HEK293 (cell line): ENCODE results near the gene TRIP10.
A peak's percentile ranks its signal among the peaks of the same experiment; 100 is the strongest.
"Not testable (repeated sequence)": the region's sequence is repeated elsewhere in the genome, so short reads cannot be mapped to it uniquely, and the experiment has no call there.

Experiments
- CTCF ChIA-PET: fragments of 350-600 bp; formaldehyde crosslinking; extraction: SDS; loops from one replicate; lab custom pipeline; 2021; ENCODE audit warnings: antibody characterized with exemption; lab: Yijun Ruan, JAX
- POLR2A ChIA-PET: fragments of 300-600 bp; formaldehyde crosslinking; extraction: SDS; loops from one replicate; lab custom pipeline; 2020; ENCODE audit warnings: antibody characterized with exemption, inconsistent platforms; lab: Yijun Ruan, JAX
- H3K27ac ChIP-seq: fragments of 200-500 bp; sonication (Bioruptor generic); 2 replicates; pipeline ENCODE4 v1.5.1; 2014; ENCODE audit warnings: low read depth, low read length, control low read depth, inconsistent platforms; ENCODE audit errors: extremely low read depth
- H3K36me3 ChIP-seq, 2 experiments: fragments of 200-500 bp in 1 of 2; sonication (Bioruptor generic) in 1 of 2; 1 replicate in 1 of 2; 2 replicates in 1 of 2; pipeline ENCODE4 v1.5.1; 2014 to 2017; ENCODE audit warnings: inconsistent platforms in 2 of 2, low read length in 2 of 2; ENCODE audit not compliant: control insufficient read depth in 2 of 2, insufficient read depth in 1 of 2
- H3K4me1 ChIP-seq: fragments of 200-500 bp; sonication (Bioruptor generic); 2 replicates; pipeline ENCODE4 v1.5.1; 2014; ENCODE audit warnings: mild to moderate bottlenecking, low read length, inconsistent platforms; ENCODE audit not compliant: control insufficient read depth, insufficient read depth
- H3K4me3 ChIP-seq: 2 replicates; pipeline ENCODE4 v1.5.1; 2011; ENCODE audit warnings: low read depth, mild to moderate bottlenecking, control low read depth, low read length, moderate library complexity
- H3K9me3 ChIP-seq: fragments of 200-500 bp; sonication (Bioruptor generic); 2 replicates; pipeline ENCODE4 v1.5.1; 2014; ENCODE audit warnings: low read depth, low read length, inconsistent platforms; ENCODE audit not compliant: control insufficient read depth, insufficient read depth
- GLI2 ChIP-seq: fragments of 450-650 bp; formaldehyde crosslinking; IDR thresholded peaks from 2 replicates; pipeline ENCODE4; 2017; ENCODE audit warnings: missing biosample characterization, missing genetic modification characterization, low read depth, borderline replicate concordance
- GLIS1 ChIP-seq: fragments of 450-650 bp; formaldehyde crosslinking; IDR thresholded peaks from 2 replicates; pipeline ENCODE4 v1.5.1; 2016; ENCODE audit warnings: missing biosample characterization, missing genetic modification characterization
- GLIS2 ChIP-seq: fragments of 450-650 bp; formaldehyde crosslinking; IDR thresholded peaks from 2 replicates; pipeline ENCODE4 v1.5.1; 2016; ENCODE audit warnings: missing biosample characterization, missing genetic modification characterization
- KLF7 ChIP-seq: fragments of 450-650 bp; formaldehyde crosslinking; IDR thresholded peaks from 2 replicates; pipeline ENCODE4 v1.5.1; 2016; ENCODE audit warnings: missing biosample characterization, missing genetic modification characterization, borderline replicate concordance
- PRDM1 ChIP-seq: fragments of 450-650 bp; formaldehyde crosslinking; IDR thresholded peaks from 2 replicates; pipeline ENCODE4; 2016; ENCODE audit warnings: missing biosample characterization, missing genetic modification characterization
- SP3 ChIP-seq: fragments of 450-650 bp; formaldehyde crosslinking; IDR thresholded peaks from 2 replicates; pipeline ENCODE4 v1.5.1; 2016; ENCODE audit warnings: missing biosample characterization, missing genetic modification characterization
- ZBTB8A ChIP-seq: fragments of 450-650 bp; formaldehyde crosslinking; IDR thresholded peaks from 2 replicates; pipeline ENCODE4 v1.5.1; 2016; ENCODE audit warnings: missing biosample characterization, missing genetic modification characterization
- ZNF112 ChIP-seq: fragments of 450-650 bp; formaldehyde crosslinking; IDR thresholded peaks from 2 replicates; pipeline ENCODE4 v1.5.0; 2017; ENCODE audit warnings: missing biosample characterization, missing genetic modification characterization
- ZNF184 ChIP-seq: fragments of 450-650 bp; IDR thresholded peaks from 2 replicates; pipeline ENCODE4 v1.5.1; 2018; ENCODE audit warnings: missing biosample characterization, mild to moderate bottlenecking, missing genetic modification characterization
- ZNF335 ChIP-seq: fragments of 450-650 bp; formaldehyde crosslinking; conservative IDR thresholded peaks from 2 replicates; pipeline ENCODE4 v1.5.1; 2016; ENCODE audit warnings: missing biosample characterization, missing genetic modification characterization
- ZNF366 ChIP-seq: fragments of 450-650 bp; formaldehyde crosslinking; conservative IDR thresholded peaks from 2 replicates; pipeline ENCODE4 v1.5.1; 2016; ENCODE audit warnings: missing biosample characterization, missing genetic modification characterization
- ZNF391 ChIP-seq: fragments of 450-650 bp; formaldehyde crosslinking; IDR thresholded peaks from 2 replicates; pipeline ENCODE4 v1.5.1; 2016; ENCODE audit warnings: low read depth, missing biosample characterization, missing genetic modification characterization, borderline replicate concordance
- ZNF473 ChIP-seq: fragments of 450-650 bp; formaldehyde crosslinking; IDR thresholded peaks from 2 replicates; pipeline ENCODE4 v1.5.1; 2017; ENCODE audit warnings: missing biosample characterization, missing genetic modification characterization
- ZNF501 ChIP-seq: fragments of 450-650 bp; formaldehyde crosslinking; IDR thresholded peaks from 2 replicates; pipeline ENCODE4 v1.5.1; 2016; ENCODE audit warnings: missing biosample characterization, missing genetic modification characterization
- ZNF548 ChIP-seq: fragments of 450-650 bp; formaldehyde crosslinking; IDR thresholded peaks from 2 replicates; pipeline ENCODE4 v1.5.1; 2016; ENCODE audit warnings: missing biosample characterization, missing genetic modification characterization
- ZNF561 ChIP-seq: fragments of 450-650 bp; IDR thresholded peaks from 2 replicates; pipeline ENCODE4 v1.5.1; 2018; ENCODE audit warnings: missing biosample characterization, missing genetic modification characterization, borderline replicate concordance
- ZNF610 ChIP-seq: fragments of 450-650 bp; formaldehyde crosslinking; IDR thresholded peaks from 2 replicates; pipeline ENCODE4 v1.5.1; 2016; ENCODE audit warnings: missing biosample characterization, missing genetic modification characterization, borderline replicate concordance
- ZNF621 ChIP-seq: fragments of 450-650 bp; formaldehyde crosslinking; IDR thresholded peaks from 2 replicates; pipeline ENCODE4 v1.5.1; 2017; ENCODE audit warnings: missing biosample characterization, missing genetic modification characterization
- ZNF677 ChIP-seq: fragments of 450-650 bp; IDR thresholded peaks from 2 replicates; pipeline ENCODE4 v1.5.0; 2018; ENCODE audit warnings: missing biosample characterization, mild to moderate bottlenecking, missing genetic modification characterization, moderate library complexity
- ZNF76 ChIP-seq: fragments of 450-650 bp; formaldehyde crosslinking; IDR thresholded peaks from 2 replicates; pipeline ENCODE4; 2016; ENCODE audit warnings: low read depth, missing biosample characterization, missing genetic modification characterization, borderline replicate concordance
- ZNF768 ChIP-seq: fragments of 450-650 bp; formaldehyde crosslinking; IDR thresholded peaks from 2 replicates; pipeline ENCODE4 v1.5.1; 2018; ENCODE audit warnings: missing biosample characterization, mild to moderate bottlenecking, missing genetic modification characterization
- ZNF830 ChIP-seq: fragments of 450-650 bp; IDR thresholded peaks from 2 replicates; pipeline ENCODE4 v1.5.0; 2018; ENCODE audit warnings: missing biosample characterization, missing genetic modification characterization, low read depth, mild to moderate bottlenecking, moderate library complexity
- TF ChIP-seq, protein P1 (sequence below): IDR thresholded peaks from 2 replicates; pipeline ENCODE4 v1.6.1; 2011; ENCODE audit warnings: mild to moderate bottlenecking, low read depth, low read length, borderline replicate concordance
- TF ChIP-seq, protein P2 (sequence below): fragments of 450-650 bp; formaldehyde crosslinking; IDR thresholded peaks from 2 replicates; pipeline ENCODE4 v1.5.1; 2016; ENCODE audit warnings: missing biosample characterization, missing genetic modification characterization
- TF ChIP-seq, protein P3 (sequence below): fragments of 450-650 bp; formaldehyde crosslinking; IDR thresholded peaks from 2 replicates; pipeline ENCODE4 v1.5.1; 2016; ENCODE audit warnings: missing biosample characterization, missing genetic modification characterization
- TF ChIP-seq, protein P4 (sequence below): fragments of 450-650 bp; formaldehyde crosslinking; IDR thresholded peaks from 2 replicates; pipeline ENCODE4 v1.5.1; 2016; ENCODE audit warnings: missing biosample characterization, missing genetic modification characterization
- TF ChIP-seq, protein P5 (sequence below): fragments of 450-650 bp; IDR thresholded peaks from 2 replicates; pipeline ENCODE4 v1.5.1; 2018; ENCODE audit warnings: missing biosample characterization, mild to moderate bottlenecking, missing genetic modification characterization

Gene TRIP10

DNA sequence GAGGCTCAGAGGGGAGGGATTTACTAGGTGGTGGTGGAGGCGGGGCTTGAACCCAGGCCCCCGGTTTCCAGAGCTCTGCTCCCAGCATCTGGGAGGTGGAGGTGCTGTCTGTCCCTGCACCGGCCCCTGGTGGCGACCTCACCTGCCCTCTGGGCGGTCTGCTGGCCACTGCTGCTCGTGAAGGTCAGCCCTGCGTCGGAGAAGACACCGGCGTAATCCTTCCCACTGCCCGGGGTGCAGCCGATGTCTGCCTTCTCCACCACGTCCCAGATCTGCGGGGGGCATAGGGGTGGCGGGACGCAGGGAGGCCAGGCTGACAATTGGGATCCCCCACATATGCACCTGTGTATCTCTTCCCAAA, 31.8 kb upstream of the TRIP10 start:
- no peak overlapping the region for H3K27ac ChIP-seq
- TF ChIP-seq ZNF677 (tag by site-specific recombination), result no peak
- no peak for TF ChIP-seq ZNF610 (tag by site-specific recombination)
- no peak for TF ChIP-seq ZNF335 (tag by site-specific recombination)
- TF ChIP-seq ZNF391 (tag by site-specific recombination), result no peak
- no peak for TF ChIP-seq KLF7 (tag by site-specific recombination)
- TF ChIP-seq ZNF830 (tag by site-specific recombination), result no peak
- TF ChIP-seq, protein P1, sequence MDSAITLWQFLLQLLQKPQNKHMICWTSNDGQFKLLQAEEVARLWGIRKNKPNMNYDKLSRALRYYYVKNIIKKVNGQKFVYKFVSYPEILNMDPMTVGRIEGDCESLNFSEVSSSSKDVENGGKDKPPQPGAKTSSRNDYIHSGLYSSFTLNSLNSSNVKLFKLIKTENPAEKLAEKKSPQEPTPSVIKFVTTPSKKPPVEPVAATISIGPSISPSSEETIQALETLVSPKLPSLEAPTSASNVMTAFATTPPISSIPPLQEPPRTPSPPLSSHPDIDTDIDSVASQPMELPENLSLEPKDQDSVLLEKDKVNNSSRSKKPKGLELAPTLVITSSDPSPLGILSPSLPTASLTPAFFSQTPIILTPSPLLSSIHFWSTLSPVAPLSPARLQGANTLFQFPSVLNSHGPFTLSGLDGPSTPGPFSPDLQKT, result no peak
- TF ChIP-seq, protein P2, sequence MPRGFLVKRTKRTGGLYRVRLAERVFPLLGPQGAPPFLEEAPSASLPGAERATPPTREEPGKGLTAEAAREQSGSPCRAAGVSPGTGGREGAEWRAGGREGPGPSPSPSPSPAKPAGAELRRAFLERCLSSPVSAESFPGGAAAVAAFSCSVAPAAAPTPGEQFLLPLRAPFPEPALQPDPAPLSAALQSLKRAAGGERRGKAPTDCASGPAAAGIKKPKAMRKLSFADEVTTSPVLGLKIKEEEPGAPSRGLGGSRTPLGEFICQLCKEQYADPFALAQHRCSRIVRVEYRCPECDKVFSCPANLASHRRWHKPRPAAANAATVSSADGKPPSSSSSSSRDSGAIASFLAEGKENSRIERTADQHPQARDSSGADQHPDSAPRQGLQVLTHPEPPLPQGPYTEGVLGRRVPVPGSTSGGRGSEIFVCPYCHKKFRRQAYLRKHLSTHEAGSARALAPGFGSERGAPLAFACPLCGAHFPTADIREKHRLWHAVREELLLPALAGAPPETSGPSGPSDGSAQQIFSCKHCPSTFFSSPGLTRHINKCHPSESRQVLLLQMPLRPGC (tag by site-specific recombination), result no peak
- no peak for TF ChIP-seq GLIS2 (tag by site-specific recombination)
- no peak for TF ChIP-seq ZNF501 (tag by site-specific recombination)
- TF ChIP-seq, protein P3, sequence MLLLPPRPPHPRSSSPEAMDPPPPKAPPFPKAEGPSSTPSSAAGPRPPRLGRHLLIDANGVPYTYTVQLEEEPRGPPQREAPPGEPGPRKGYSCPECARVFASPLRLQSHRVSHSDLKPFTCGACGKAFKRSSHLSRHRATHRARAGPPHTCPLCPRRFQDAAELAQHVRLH, result no peak
- no peak for TF ChIP-seq ZNF768
- no peak for TF ChIP-seq ZNF561 (tag by site-specific recombination)
- TF ChIP-seq, protein P4, sequence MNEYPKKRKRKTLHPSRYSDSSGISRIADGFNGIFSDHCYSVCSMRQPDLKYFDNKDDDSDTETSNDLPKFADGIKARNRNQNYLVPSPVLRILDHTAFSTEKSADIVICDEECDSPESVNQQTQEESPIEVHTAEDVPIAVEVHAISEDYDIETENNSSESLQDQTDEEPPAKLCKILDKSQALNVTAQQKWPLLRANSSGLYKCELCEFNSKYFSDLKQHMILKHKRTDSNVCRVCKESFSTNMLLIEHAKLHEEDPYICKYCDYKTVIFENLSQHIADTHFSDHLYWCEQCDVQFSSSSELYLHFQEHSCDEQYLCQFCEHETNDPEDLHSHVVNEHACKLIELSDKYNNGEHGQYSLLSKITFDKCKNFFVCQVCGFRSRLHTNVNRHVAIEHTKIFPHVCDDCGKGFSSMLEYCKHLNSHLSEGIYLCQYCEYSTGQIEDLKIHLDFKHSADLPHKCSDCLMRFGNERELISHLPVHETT (tag by site-specific recombination), result no peak
- no peak for TF ChIP-seq ZNF184 (tag by site-specific recombination)
- no peak for TF ChIP-seq SP3 (tag by site-specific recombination)
- no peak for TF ChIP-seq GLI2 (tag by site-specific recombination)
- no peak for TF ChIP-seq ZBTB8A (tag by site-specific recombination)
- TF ChIP-seq, protein P5, sequence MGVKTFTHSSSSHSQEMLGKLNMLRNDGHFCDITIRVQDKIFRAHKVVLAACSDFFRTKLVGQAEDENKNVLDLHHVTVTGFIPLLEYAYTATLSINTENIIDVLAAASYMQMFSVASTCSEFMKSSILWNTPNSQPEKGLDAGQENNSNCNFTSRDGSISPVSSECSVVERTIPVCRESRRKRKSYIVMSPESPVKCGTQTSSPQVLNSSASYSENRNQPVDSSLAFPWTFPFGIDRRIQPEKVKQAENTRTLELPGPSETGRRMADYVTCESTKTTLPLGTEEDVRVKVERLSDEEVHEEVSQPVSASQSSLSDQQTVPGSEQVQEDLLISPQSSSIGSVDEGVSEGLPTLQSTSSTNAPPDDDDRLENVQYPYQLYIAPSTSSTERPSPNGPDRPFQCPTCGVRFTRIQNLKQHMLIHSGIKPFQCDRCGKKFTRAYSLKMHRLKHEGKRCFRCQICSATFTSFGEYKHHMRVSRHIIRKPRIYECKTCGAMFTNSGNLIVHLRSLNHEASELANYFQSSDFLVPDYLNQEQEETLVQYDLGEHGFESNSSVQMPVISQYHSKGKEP, result no peak
- POLR2A ChIA-PET, result no interaction called here
- no peaks in the 10 kb centered on the region for H3K9me3 ChIP-seq
- CTCF ChIA-PET, result no interaction called here
- H3K4me3 ChIP-seq, result no peak overlapping the region
- H3K4me1 ChIP-seq, result no peaks in the 10 kb centered on the region
- H3K36me3 ChIP-seq, result no peaks in the 10 kb centered on the region

DNA sequence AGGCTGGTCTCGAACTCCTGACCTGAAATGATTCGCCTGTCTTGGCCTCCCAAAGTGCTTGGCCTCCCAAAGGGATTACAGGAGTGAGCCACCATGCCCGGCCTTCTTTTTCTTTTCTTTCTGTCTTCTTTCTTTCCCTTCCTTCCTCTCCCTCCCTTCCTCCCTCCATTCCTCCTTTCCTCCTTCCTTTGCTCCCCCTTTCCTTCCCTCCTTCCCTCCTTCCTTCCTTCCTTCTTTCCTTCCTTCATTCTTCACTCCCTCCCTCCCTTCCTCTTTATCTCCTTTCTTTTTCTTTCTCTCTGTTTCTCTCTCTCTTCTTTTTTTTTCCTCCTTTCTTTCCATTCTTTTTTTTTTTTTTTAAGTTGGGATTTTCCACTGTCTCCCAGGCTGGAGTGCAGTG, 31.1 kb upstream of the TRIP10 start:
- Histone ChIP-seq H3K4me1 (no peaks in the 10 kb centered on the region), H3K9me3 (no peaks in the 10 kb centered on the region), H3K4me3 (no peak overlapping the region), H3K36me3 (no peaks in the 10 kb centered on the region), H3K27ac (no peak overlapping the region)
- peak; percentile 38; the same call in 1 of the 2 replicates for TF ChIP-seq PRDM1 (tag by site-specific recombination)
- peak; percentile 93 for TF ChIP-seq ZNF366 (tag by site-specific recombination)
- TF ChIP-seq ZNF76 (tag by site-specific recombination), result no peak
- no peak for TF ChIP-seq ZNF473 (tag by site-specific recombination)
- no peak for TF ChIP-seq ZNF548 (tag by site-specific recombination)
- TF ChIP-seq ZNF112 (tag by site-specific recombination), result no peak
- TF ChIP-seq ZNF621 (tag by site-specific recombination), result no peak
- TF ChIP-seq GLIS1 (tag by site-specific recombination), result no peak
- POLR2A ChIA-PET, result no interaction called here
- CTCF ChIA-PET, result interaction anchor here (0.6 kb wide), 1 partner anchor 242 kb away, joined by 6 read pairs; no protein-coding TSS in a partner anchor

DNA sequence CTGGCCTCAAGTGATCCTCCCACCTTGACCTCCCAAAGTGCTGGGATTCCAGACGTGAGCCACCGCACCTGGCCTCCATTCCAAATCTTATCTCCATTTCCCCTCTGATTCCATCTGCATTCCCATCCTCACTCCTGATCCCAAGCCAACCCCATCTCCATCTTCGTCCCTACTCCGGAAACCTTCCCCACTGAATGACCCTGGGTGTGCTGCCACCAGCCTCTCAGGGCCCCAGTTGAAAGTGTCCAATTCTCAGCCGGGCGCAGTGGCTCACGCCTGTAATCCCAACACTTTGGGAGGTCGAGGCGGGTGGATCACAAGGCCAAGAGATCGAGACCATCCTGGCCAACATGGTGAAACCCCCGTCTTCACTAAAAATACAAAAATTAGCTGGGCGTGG, 30.6 kb upstream of the TRIP10 start:
- H3K27ac ChIP-seq, H3K9me3 ChIP-seq, H3K4me3 ChIP-seq, H3K4me1 ChIP-seq, POLR2A ChIA-PET, H3K36me3 ChIP-seq: not testable (repeated sequence)
- CTCF ChIA-PET, result interaction anchor here (0.5 to 0.7 kb wide), 5 partner anchors 19 to 854 kb away, joined by 3 to 6 read pairs (median 3); no protein-coding TSS in a partner anchor
